H9 (cell line): ENCODE measurements around the gene OS9. TPM values are rescaled to one million over a fixed set of nuclear protein-coding genes. Genes with fewer than 3 reads are reported as not detected.

ENCODE experiments used
- DNase-seq: peaks from one replicate; pipeline ENCODE4 v3.0.0-alpha.2; 2017
- H2AFZ ChIP-seq: one replicate; pipeline ENCODE4 v1.6.1; 2013; ENCODE audit warnings: mild to moderate bottlenecking, low read length, control low read depth, moderate library complexity
- H2AK5ac ChIP-seq: 2 replicates; pipeline ENCODE4 v1.6.1; 2013; ENCODE audit warnings: low read length, control low read depth, mixed read lengths; ENCODE audit not compliant: insufficient read length
- H2BK120ac ChIP-seq: one replicate; pipeline ENCODE4 v1.6.1; 2013; ENCODE audit warnings: low read depth, mild to moderate bottlenecking, low read length, control low read depth, inconsistent platforms; ENCODE audit not compliant: poor library complexity, severe bottlenecking
- H2BK12ac ChIP-seq: 2 replicates; pipeline ENCODE4 v1.6.1; 2013; ENCODE audit warnings: low read length, control low read depth, mixed read lengths, low read depth; ENCODE audit not compliant: insufficient read length
- H2BK15ac ChIP-seq: 2 replicates; pipeline ENCODE4 v1.6.1; 2013; ENCODE audit warnings: low read depth, low read length, control low read depth
- H2BK20ac ChIP-seq: one replicate; pipeline ENCODE4 v1.6.1; 2013; ENCODE audit warnings: low read depth, mild to moderate bottlenecking, low read length, control low read depth, inconsistent platforms; ENCODE audit not compliant: poor library complexity, severe bottlenecking
- H2BK5ac ChIP-seq: 2 replicates; pipeline ENCODE4 v1.6.1; 2013; ENCODE audit warnings: low read length, control low read depth, mixed read lengths; ENCODE audit not compliant: insufficient read length
- H3K14ac ChIP-seq: 2 replicates; pipeline ENCODE4 v1.6.1; 2013; ENCODE audit warnings: low read length, control low read depth; ENCODE audit not compliant: insufficient read depth
- H3K18ac ChIP-seq: 2 replicates; pipeline ENCODE4 v1.6.1; 2013; ENCODE audit warnings: low read depth, mild to moderate bottlenecking, mixed read lengths, low read length, control low read depth; ENCODE audit not compliant: insufficient read length
- H3K23ac ChIP-seq: 2 replicates; pipeline ENCODE4 v1.6.1; 2013; ENCODE audit warnings: low read length, control low read depth, mixed read lengths, low read depth; ENCODE audit not compliant: insufficient read length
- H3K23me2 ChIP-seq: 2 replicates; pipeline ENCODE4 v1.6.1; 2013; ENCODE audit warnings: low read depth, mild to moderate bottlenecking, mixed read lengths, low read length, control low read depth; ENCODE audit not compliant: insufficient read length, poor library complexity, severe bottlenecking
- H3K27ac ChIP-seq: 2 replicates; pipeline ENCODE4 v1.5.1; 2013; ENCODE audit warnings: low read length, control low read depth, mixed read lengths, low read depth; ENCODE audit not compliant: insufficient read length
- H3K27me3 ChIP-seq: 2 replicates; pipeline ENCODE4 v1.6.1; 2013; ENCODE audit warnings: low read length, control low read depth, inconsistent platforms; ENCODE audit not compliant: insufficient read depth
- H3K4ac ChIP-seq: 2 replicates; pipeline ENCODE4 v1.6.1; 2013; ENCODE audit warnings: low read depth, mild to moderate bottlenecking, control low read depth, inconsistent platforms, low read length, moderate library complexity
- H3K4me1 ChIP-seq: 2 replicates; pipeline ENCODE4 v1.6.1; 2013; ENCODE audit warnings: low read length, control low read depth, inconsistent platforms; ENCODE audit not compliant: insufficient read depth
- H3K4me2 ChIP-seq: 2 replicates; pipeline ENCODE4 v1.6.1; 2013; ENCODE audit warnings: low read length, control low read depth, mixed read lengths; ENCODE audit not compliant: insufficient read length, insufficient read depth
- H3K56ac ChIP-seq: 2 replicates; pipeline ENCODE4 v1.6.1; 2013; ENCODE audit warnings: low read depth, mild to moderate bottlenecking, mixed read lengths, low read length, control low read depth; ENCODE audit not compliant: insufficient read length
- H3K79me1 ChIP-seq: 2 replicates; pipeline ENCODE4 v1.6.1; 2013; ENCODE audit warnings: low read depth, mild to moderate bottlenecking, moderate library complexity, low read length, control low read depth, inconsistent platforms; ENCODE audit not compliant: insufficient read depth, poor library complexity, severe bottlenecking
- H3K79me2 ChIP-seq: 2 replicates; pipeline ENCODE4 v1.6.1; 2013; ENCODE audit warnings: low read length, control low read depth, inconsistent platforms; ENCODE audit not compliant: insufficient read depth
- H3K9ac ChIP-seq: 2 replicates; pipeline ENCODE4 v1.6.1; 2013; ENCODE audit warnings: low read length, control low read depth, mixed read lengths; ENCODE audit not compliant: insufficient read length; ENCODE audit errors: extremely low read depth
- H3K9me3 ChIP-seq: one replicate; pipeline ENCODE4 v1.6.1; 2013; ENCODE audit warnings: low read depth, low read length, inconsistent platforms; ENCODE audit not compliant: control insufficient read depth
- H3T11ph ChIP-seq: one replicate; pipeline ENCODE4 v1.6.1; 2013; ENCODE audit warnings: mild to moderate bottlenecking, low read length, control low read depth, inconsistent platforms
- H4K20me1 ChIP-seq: one replicate; pipeline ENCODE4 v1.6.1; 2013; ENCODE audit not compliant: control insufficient read depth, insufficient read length, insufficient read depth
- H4K5ac ChIP-seq: 2 replicates; pipeline ENCODE4 v1.6.1; 2013; ENCODE audit warnings: low read depth, mild to moderate bottlenecking, mixed read lengths, low read length, control low read depth; ENCODE audit not compliant: insufficient read length
- H4K8ac ChIP-seq: replicated peaks from 2 replicates; pipeline ENCODE4 v1.6.1; 2013; ENCODE audit warnings: low read length, control low read depth, mixed read lengths, low read depth; ENCODE audit not compliant: insufficient read length
- H4K91ac ChIP-seq: 2 replicates; pipeline ENCODE4 v1.6.1; 2013; ENCODE audit warnings: low read depth, mild to moderate bottlenecking, moderate library complexity, mixed read lengths, low read length, control low read depth; ENCODE audit not compliant: insufficient read length
- H3K27ac Mint-ChIP-seq, 3 experiments: 2 replicates in 2 of 3; 3 replicates in 1 of 3; pipeline ENCODE4 v1.8.0; 2020 to 2021; ENCODE audit warnings: mixed read lengths in 3 of 3, mild to moderate bottlenecking in 1 of 3, moderate library complexity in 1 of 3
- H3K27me3 Mint-ChIP-seq: 2 replicates; pipeline ENCODE4 v1.8.0; 2021; ENCODE audit warnings: low read depth, mild to moderate bottlenecking, moderate library complexity, mixed read lengths
- H3K36me3 Mint-ChIP-seq, 3 experiments: 2 replicates in 2 of 3; 3 replicates in 1 of 3; pipeline ENCODE4 v1.8.0; 2020 to 2021; ENCODE audit warnings: low read depth in 3 of 3, mixed read lengths in 3 of 3; ENCODE audit not compliant: insufficient read depth in 1 of 3
- H3K4me1 Mint-ChIP-seq, 2 experiments: 2 replicates each; pipeline ENCODE4 v1.8.0; 2020; ENCODE audit warnings: mixed read lengths in 2 of 2
- H3K4me3 Mint-ChIP-seq, 2 experiments: 2 replicates in 1 of 2; 3 replicates in 1 of 2; pipeline ENCODE4 v1.8.0; 2020 to 2021; ENCODE audit warnings: mild to moderate bottlenecking in 2 of 2, mixed read lengths in 2 of 2, moderate library complexity in 1 of 2
- H3K9me3 Mint-ChIP-seq, 2 experiments: 2 replicates in 1 of 2; 3 replicates in 1 of 2; pipeline ENCODE4 v1.8.0; 2020; ENCODE audit warnings: mild to moderate bottlenecking in 2 of 2, mixed read lengths in 2 of 2, moderate library complexity in 1 of 2
- CTCF ChIP-seq: fragments of 200-600 bp; sonication (generic); conservative IDR thresholded peaks from 3 replicates; pipeline ENCODE4 v1.8.0; 2021; ENCODE audit warnings: antibody characterized with exemption, mild to moderate bottlenecking
- WGBS: extraction: QIAGEN DNeasy Blood & Tissue Kit; methylation state at CpG from one replicate; pipeline ENCODE4 v1.1.7; 2013; ENCODE audit warnings: missing lambda C conversion rate, low lambda C conversion rate, mixed read lengths; ENCODE audit not compliant: insufficient read length; ENCODE audit errors: extremely low coverage; 5-methylcytosine and 5-hydroxymethylcytosine counted together
- total RNA-seq: library from RNA; stranded (reverse); gene quantifications from 2 replicates; pipeline ENCODE4 v1.2.1, GENCODE V29; 2021

The OS9 gene
- total RNA-seq, 1 experiment from 2014 or later = 112 TPM

- TF ChIP-seq CTCF = no peak
- WGBS = no CpG with 5 or more reads among the region's 2 CpGs
- Histone ChIP-seq H4K5ac (no peak overlapping the region), H4K91ac (no peak overlapping the region), H3K14ac (no peak overlapping the region), H3K27me3 (peaks cover 31% of the 10 kb centered on the region; the same call in 1 of the 2 replicates), H3K9ac (no peak overlapping the region), H3K9me3 (no peaks in the 10 kb centered on the region), H2BK20ac (no peak overlapping the region), H3K23ac (no peak overlapping the region), H2BK12ac (no peak overlapping the region), H2BK15ac (no peak overlapping the region), H2AFZ (no peak overlapping the region), H3K4ac (no peak overlapping the region), H3K56ac (no peak overlapping the region), H3K4me2 (no peak overlapping the region), H4K20me1 (no peaks in the 10 kb centered on the region), H3K4me1 (peaks cover 3% of the 10 kb centered on the region; the same call in 1 of the 2 replicates), H3K79me2 (no peaks in the 10 kb centered on the region), H4K8ac (no peak overlapping the region), H3K79me1 (no peaks in the 10 kb centered on the region), H3K27ac (no peak overlapping the region), H2AK5ac (no peak overlapping the region), H3K23me2 (peaks cover 25% of the 10 kb centered on the region), H3T11ph (no peak overlapping the region), H2BK5ac (no peak overlapping the region), H2BK120ac (no peak overlapping the region), H3K18ac (no peak overlapping the region)
- Mint-ChIP-seq H3K9me3 (no peaks in the 10 kb centered on the region), H3K36me3 (peaks cover 0 to 15% (median 6%) of the 10 kb centered on the region in 3 experiments; a peak in 3 of 7 replicates), H3K4me1 (peaks cover 26 to 37% of the 10 kb centered on the region in 2 experiments), H3K27me3 (peaks cover 57% of the 10 kb centered on the region), H3K27ac (no peak overlapping the region), H3K4me3 (no peak overlapping the region)
- DNase-seq = no peak
These were observed 68.5 kb downstream of the OS9 start for GRCh38 chr12:57762463-57762862.
